Sigmoid colon (tissue), 7 donors: ENCODE data around the gene TRPV3. TPM values are rescaled to one million over a fixed set of nuclear protein-coding genes. Genes with fewer than 3 reads are reported as not detected.

Experiments
- DNase-seq: peaks from one replicate; pipeline ENCODE4 v3.0.0-alpha.2; 2019
- H3K27ac ChIP-seq, 4 donors: fragments of 200-600 bp; sonication (generic); one replicate each; pipeline ENCODE4 v1.5.1; 2016 to 2019; ENCODE audit warnings: mild to moderate bottlenecking in 1 of 4
- H3K27me3 ChIP-seq, 3 donors: fragments of 200-600 bp; sonication (generic); one replicate each; pipeline ENCODE4 v1.5.1; 2019; ENCODE audit warnings: mild to moderate bottlenecking in 1 of 3
- H3K36me3 ChIP-seq, 4 donors: fragments of 200-600 bp; sonication (generic); one replicate each; pipeline ENCODE4 v1.5.1; 2016 to 2019
- H3K4me1 ChIP-seq, 4 donors: fragments of 200-600 bp; sonication (generic); one replicate each; pipeline ENCODE4 v1.5.1; 2017 to 2019
- H3K4me3 ChIP-seq, 4 donors: fragments of 200-600 bp; sonication (generic); one replicate each; pipeline ENCODE4 v1.5.1; 2017 to 2019; ENCODE audit warnings: mild to moderate bottlenecking in 2 of 4, moderate library complexity in 1 of 4
- H3K9me3 ChIP-seq, 4 donors: fragments of 200-600 bp in 3 of 4; sonication (generic) in 3 of 4; one replicate each; pipeline versions ENCODE4 v1.5.1 to v1.6.1; 2013 to 2019
- CTCF ChIP-seq, 4 experiments: fragments of 450-650 bp in 3 of 4; fragments of 200-600 bp in 1 of 4; IDR thresholded peaks; one replicate each; pipeline ENCODE4 v1.5.1; 2016 to 2019; ENCODE audit warnings: antibody characterized with exemption in 4 of 4, mild to moderate bottlenecking in 3 of 4, moderate library complexity in 2 of 4
- EP300 ChIP-seq, 4 donors: sonication (generic); formaldehyde crosslinking; IDR thresholded peaks; one replicate each; pipeline ENCODE4 v1.6.1; 2017; ENCODE audit warnings: antibody characterized with exemption in 4 of 4
- POLR2A ChIP-seq, 2 donors: fragments of 450-650 bp; IDR thresholded peaks; one replicate each; pipeline ENCODE4 v1.6.1; 2016; ENCODE audit warnings: antibody characterized with exemption in 2 of 2, mild to moderate bottlenecking in 2 of 2, moderate library complexity in 2 of 2
- POLR2AphosphoS5 ChIP-seq, 4 donors: sonication (generic); formaldehyde crosslinking; IDR thresholded peaks; one replicate each; pipeline ENCODE4 v1.6.1; 2017; ENCODE audit warnings: antibody characterized with exemption in 4 of 4
- WGBS, 2 donors: extraction: QIAGEN DNeasy Blood & Tissue Kit; methylation state at CpG; one replicate each; pipeline ENCODE4 v1.1.7; 2013; 5-methylcytosine and 5-hydroxymethylcytosine counted together
- intact Hi-C: fragments of 100-400 bp; cut with DNase I; formaldehyde crosslinking; loops from one replicate; pipeline ENCODE4 v1.15.1; 2023
- polyA plus RNA-seq, 3 donors: library from polyadenylated mRNA; stranded (reverse); fragments of 200-250 nt; gene quantifications; one replicate each; pipeline ENCODE4 v1.2.3, GENCODE V29; 2013
- total RNA-seq, 4 donors: library from RNA; depleted of rRNA; stranded (reverse); fragments of >200 nt; gene quantifications; one replicate each; pipeline ENCODE4 v1.1.0, GENCODE V29; 2016
- donor health status: healthy with polysubstance abuse.
- donor health status: Bipolar disorder and iron deficiency.
- donor health status: healthy.

The TRPV3 gene
- total and polyA plus RNA-seq, 7 donors = 0.14 to 3.3 (median 1.8) TPM

- Histone ChIP-seq H3K36me3 (no peaks in the 10 kb centered on the region), H3K27me3 (no peaks in the 10 kb centered on the region), H3K4me1 (no peaks in the 10 kb centered on the region), H3K27ac (no peak overlapping the region), H3K4me3 (no peak overlapping the region), H3K9me3 (no peaks in the 10 kb centered on the region)
- intact Hi-C loops = no loop called here
- DNase-seq = no peak
- no peak for TF ChIP-seq POLR2AphosphoS5 (IDR thresholded peaks at IDR 0.05)
- TF ChIP-seq POLR2A (IDR thresholded peaks at IDR 0.05) = no peak
- no peak for TF ChIP-seq EP300 (IDR thresholded peaks at IDR 0.05)
- no peak for TF ChIP-seq CTCF (IDR thresholded peaks at IDR 0.05)
- WGBS, 2 donors = 54 to 88% methylated on average over 3 to 5 of the region's 5 CpGs
Observed at GRCh38 chr17:3546521-3546920, 11.1 kb downstream of the TRPV3 start.

GRCh38 chr17:3545151-3545550 lies 12.5 kb downstream of the TRPV3 start:
- Histone ChIP-seq H3K4me1 (no peaks in the 10 kb centered on the region), H3K9me3 (no peaks in the 10 kb centered on the region), H3K27ac (no peak overlapping the region), H3K27me3 (no peaks in the 10 kb centered on the region), H3K4me3 (no peak overlapping the region), H3K36me3 (no peaks in the 10 kb centered on the region)
- DNase-seq = no peak
- WGBS, 2 donors = 78 to 81% methylated on average over 9 of the region's 9 CpGs
- intact Hi-C loops = no loop called here
- TF ChIP-seq EP300 (IDR thresholded peaks at IDR 0.05) = no peak
- no peak for TF ChIP-seq CTCF (IDR thresholded peaks at IDR 0.05)
- TF ChIP-seq POLR2AphosphoS5 (IDR thresholded peaks at IDR 0.05) = no peak
- no peak for TF ChIP-seq POLR2A (IDR thresholded peaks at IDR 0.05)

- H3K27ac ChIP-seq = no peak overlapping the region
- H3K9me3 ChIP-seq = no peaks in the 10 kb centered on the region
- WGBS, 2 donors = 84 to 85% methylated on average over 5 of the region's 5 CpGs
- no peaks in the 10 kb centered on the region for H3K4me1 ChIP-seq
- no peak overlapping the region for H3K4me3 ChIP-seq
- H3K36me3 ChIP-seq = no peaks in the 10 kb centered on the region
- intact Hi-C loops = no loop called here
- TF ChIP-seq POLR2A (IDR thresholded peaks at IDR 0.05) (no peak), POLR2AphosphoS5 (IDR thresholded peaks at IDR 0.05) (no peak), CTCF (IDR thresholded peaks at IDR 0.05) (no peak), EP300 (IDR thresholded peaks at IDR 0.05) (no peak)
- DNase-seq = no peak
- no peaks in the 10 kb centered on the region for H3K27me3 ChIP-seq
Observed at GRCh38 chr17:3544365-3544764, 13.2 kb downstream of the TRPV3 start.

- Histone ChIP-seq H3K27ac (no peak overlapping the region), H3K27me3 (no peaks in the 10 kb centered on the region), H3K4me1 (no peaks in the 10 kb centered on the region), H3K36me3 (no peaks in the 10 kb centered on the region), H3K4me3 (no peak overlapping the region), H3K9me3 (no peaks in the 10 kb centered on the region)
- 84 to 92% methylated on average over 10 of the region's 10 CpGs for WGBS, 2 donors
- TF ChIP-seq POLR2A (IDR thresholded peaks at IDR 0.05) (no peak), CTCF (IDR thresholded peaks at IDR 0.05) (no peak), POLR2AphosphoS5 (IDR thresholded peaks at IDR 0.05) (no peak), EP300 (IDR thresholded peaks at IDR 0.05) (no peak)
- intact Hi-C loops = no loop called here
- no peak for DNase-seq
Observed at GRCh38 chr17:3543453-3543852, 14.2 kb downstream of the TRPV3 start.

GRCh38 chr17:3542410-3543088 lies 15.1 kb downstream of the TRPV3 start:
- 61 to 69% methylated on average over 16 of the region's 16 CpGs for WGBS, 2 donors
- DNase-seq = no peak

More at GRCh38 chr17:3542410-3543088, 15.1 kb downstream of the TRPV3 start:
- Histone ChIP-seq H3K27me3 (no peaks in the 10 kb centered on the region), H3K4me3 (no peak overlapping the region), H3K4me1 (no peaks in the 10 kb centered on the region), H3K36me3 (no peaks in the 10 kb centered on the region), H3K27ac (no peak overlapping the region), H3K9me3 (no peaks in the 10 kb centered on the region)
- no peak for TF ChIP-seq EP300 (IDR thresholded peaks at IDR 0.05)
- no peak for TF ChIP-seq CTCF (IDR thresholded peaks at IDR 0.05)
- TF ChIP-seq POLR2A (IDR thresholded peaks at IDR 0.05) = no peak
- no peak for TF ChIP-seq POLR2AphosphoS5 (IDR thresholded peaks at IDR 0.05)
- intact Hi-C loops = no loop called here
